ENCODE measurements around the gene EPHA2.
"Not testable (repeated sequence)": the region's sequence is repeated elsewhere in the genome, so short reads cannot be mapped to it uniquely, and the experiment has no call there.

EPHA2 gene

GRCh38 chr1:16155537-16156410 lies at the start of gene EPHA2:
EPHA2 (minus strand) TSS chr1:16156069; CDS start chr1:16155932, 137 bp downstream.
- DNase-seq (ENCODE audit: low read depth in 2 of 2), result peak; percentile 51 to 53

GRCh38 chr1:16205334-16205671 lies 49.4 kb upstream of the EPHA2 start:
- no peak for DNase-seq (ENCODE audit: low read depth in 2 of 2)

- no peak for DNase-seq (ENCODE audit: low read depth in 2 of 2)
Observed at GRCh38 chr1:16204634-16205333, 48.9 kb upstream of the EPHA2 start.

DNA sequence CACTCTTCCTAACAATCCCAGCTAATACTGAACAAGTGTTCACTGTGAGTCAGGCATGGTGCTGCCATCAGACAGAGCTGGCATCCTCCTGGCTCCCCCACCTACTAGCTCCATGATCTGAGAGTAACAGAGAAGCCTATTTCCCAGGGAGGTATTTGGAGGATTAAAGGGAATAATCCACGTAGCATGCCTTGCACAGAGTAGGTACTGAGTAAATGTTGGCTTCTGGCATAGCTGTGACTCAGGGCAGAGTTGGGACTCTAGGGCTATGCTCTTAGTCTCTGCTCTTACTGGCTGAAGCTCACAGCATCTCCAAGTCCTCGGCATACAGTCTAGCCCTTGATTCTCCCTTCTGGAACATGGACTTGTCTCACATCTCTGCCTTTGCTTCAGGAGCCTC lies 48.3 kb upstream of the EPHA2 start:
- no peak for DNase-seq (ENCODE audit: low read depth in 2 of 2)

DNA sequence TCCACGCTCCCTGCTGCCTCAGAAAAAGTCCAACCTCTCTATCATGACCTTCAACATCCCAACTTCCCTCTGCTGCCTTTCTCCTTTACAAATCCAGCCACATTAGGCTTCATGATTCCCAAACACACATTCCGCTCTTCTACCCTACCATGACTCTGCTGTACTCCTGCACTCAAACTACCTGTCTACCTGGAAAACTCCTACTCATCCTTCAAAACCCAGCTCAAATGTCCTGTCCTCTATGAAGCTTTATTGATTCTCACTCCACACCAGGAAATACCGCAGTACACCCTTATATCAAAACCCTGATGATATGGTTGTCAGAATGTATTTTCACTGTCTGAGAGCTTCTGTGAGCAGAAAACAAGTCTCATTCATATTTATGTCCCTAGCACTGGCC lies 47.7 kb upstream of the EPHA2 start:
- no peak for DNase-seq (ENCODE audit: low read depth in 2 of 2)

- DNase-seq (ENCODE audit: low read depth in 2 of 2), result no peak
Observed at GRCh38 chr1:16202281-16203210, 46.7 kb upstream of the EPHA2 start.

- DNase-seq (ENCODE audit: low read depth in 2 of 2), result no peak
Observed at GRCh38 chr1:16199700-16200099, 43.8 kb upstream of the EPHA2 start.

GRCh38 chr1:16199157-16199501 lies 43.3 kb upstream of the EPHA2 start:
- DNase-seq (ENCODE audit: low read depth in 2 of 2), result no peak

GRCh38 chr1:16198444-16199156 lies 42.7 kb upstream of the EPHA2 start:
- DNase-seq (ENCODE audit: low read depth in 2 of 2), result no peak

DNA sequence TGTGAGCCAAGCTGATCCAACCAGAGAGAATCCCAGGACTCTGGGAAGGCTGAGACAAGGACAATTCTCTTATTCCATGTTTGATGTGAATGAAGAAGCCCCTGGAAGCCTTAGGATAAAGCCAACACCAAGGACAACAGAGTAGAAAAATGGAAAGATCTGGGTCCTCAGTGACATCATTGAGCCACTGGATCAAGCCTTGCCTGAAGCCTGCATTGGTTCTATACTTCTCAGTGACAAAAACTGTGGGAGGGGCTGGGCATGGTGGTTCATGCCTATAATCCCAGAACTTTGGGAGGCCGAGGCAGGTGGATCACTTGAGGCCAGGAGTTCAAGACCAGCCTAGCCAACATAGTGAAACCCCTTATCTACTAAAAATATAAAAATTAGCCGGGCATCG lies 41.0 kb upstream of the EPHA2 start:
- DNase-seq (ENCODE audit: low read depth in 2 of 2), result no peak

GRCh38 chr1:16196139-16196538 lies 40.3 kb upstream of the EPHA2 start:
- DNase-seq (ENCODE audit: low read depth in 2 of 2), result not testable (repeated sequence)

DNA sequence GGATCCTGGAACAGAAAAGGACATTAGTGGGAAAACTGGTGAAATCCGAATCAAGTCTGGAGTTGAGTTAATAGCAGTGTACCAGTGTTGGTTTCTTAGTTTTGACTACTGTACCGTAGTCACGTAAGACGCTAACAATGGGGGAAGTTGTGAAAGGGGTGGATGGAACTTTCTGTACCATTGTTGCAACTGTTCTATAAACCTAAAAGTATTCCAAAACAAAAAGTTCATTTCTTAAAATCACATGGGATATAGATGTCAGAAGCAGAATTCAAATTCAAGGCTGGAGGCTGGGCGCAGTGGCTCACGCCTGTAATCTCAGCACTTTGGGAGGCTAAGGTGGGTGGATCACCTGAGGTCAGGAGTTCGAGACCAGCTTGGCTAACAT lies 39.6 kb upstream of the EPHA2 start:
- no peak for DNase-seq (ENCODE audit: low read depth in 2 of 2)

- DNase-seq (ENCODE audit: low read depth in 2 of 2), result no peak
Observed at GRCh38 chr1:16191916-16192546, 36.2 kb upstream of the EPHA2 start.

DNA sequence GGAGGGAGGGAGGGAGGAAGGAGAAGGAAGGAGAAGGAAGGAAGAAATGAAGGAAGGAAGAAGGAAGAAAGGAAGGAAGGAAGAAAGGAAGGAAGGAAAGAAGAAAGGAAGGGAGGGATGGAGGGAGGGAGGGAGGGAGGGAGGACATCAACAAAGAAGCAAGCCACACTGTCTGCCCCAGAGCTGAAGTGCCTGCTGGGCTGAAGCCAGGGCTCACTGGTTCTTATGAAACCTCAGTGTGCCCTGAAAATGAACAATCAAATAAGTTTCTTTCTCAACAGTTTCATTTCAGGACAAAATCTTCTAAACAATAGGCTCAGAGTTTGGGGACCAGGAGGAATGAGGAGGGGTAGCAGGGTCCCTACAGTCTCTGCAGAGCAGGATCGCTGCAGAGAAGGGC lies 35.4 kb upstream of the EPHA2 start:
- DNase-seq (ENCODE audit: low read depth in 2 of 2), result no peak

DNA sequence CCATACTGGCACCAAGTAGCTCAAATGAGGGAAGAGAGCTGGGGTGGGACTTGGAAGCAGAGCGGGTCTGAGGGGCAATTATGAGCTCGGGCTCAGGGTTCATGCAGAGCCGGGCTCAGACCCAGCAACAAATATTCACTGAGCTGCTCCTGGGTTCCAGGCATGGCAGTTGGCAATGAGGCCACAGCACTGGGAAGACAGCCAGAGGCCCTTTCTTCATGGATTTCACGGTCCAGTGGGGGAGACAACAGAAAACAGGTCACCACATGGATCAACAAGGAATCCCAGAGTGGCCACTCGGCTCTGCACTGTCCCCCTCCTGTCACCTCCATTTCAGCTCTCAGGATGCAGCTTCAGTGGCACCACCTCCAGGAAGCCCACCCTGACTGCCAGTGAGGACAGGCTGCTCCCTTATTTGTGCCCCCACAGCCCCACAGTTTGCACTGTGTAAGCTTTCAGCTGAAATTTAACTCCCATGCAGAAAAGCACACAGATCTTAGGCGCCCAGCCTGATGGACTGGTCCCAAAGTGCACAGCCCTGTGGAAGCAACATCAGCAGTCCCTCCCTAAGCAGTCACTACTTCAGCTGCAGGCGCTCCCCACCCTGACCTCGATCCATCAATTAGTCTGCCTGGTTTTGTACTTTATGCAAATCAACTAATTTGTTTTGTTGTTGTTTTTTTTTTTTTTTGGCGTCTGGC lies 34.2 kb upstream of the EPHA2 start:
- no peak for DNase-seq (ENCODE audit: low read depth in 2 of 2)

- DNase-seq (ENCODE audit: low read depth in 2 of 2), result no peak
Observed at GRCh38 chr1:16189003-16189402, 33.1 kb upstream of the EPHA2 start.

DNA sequence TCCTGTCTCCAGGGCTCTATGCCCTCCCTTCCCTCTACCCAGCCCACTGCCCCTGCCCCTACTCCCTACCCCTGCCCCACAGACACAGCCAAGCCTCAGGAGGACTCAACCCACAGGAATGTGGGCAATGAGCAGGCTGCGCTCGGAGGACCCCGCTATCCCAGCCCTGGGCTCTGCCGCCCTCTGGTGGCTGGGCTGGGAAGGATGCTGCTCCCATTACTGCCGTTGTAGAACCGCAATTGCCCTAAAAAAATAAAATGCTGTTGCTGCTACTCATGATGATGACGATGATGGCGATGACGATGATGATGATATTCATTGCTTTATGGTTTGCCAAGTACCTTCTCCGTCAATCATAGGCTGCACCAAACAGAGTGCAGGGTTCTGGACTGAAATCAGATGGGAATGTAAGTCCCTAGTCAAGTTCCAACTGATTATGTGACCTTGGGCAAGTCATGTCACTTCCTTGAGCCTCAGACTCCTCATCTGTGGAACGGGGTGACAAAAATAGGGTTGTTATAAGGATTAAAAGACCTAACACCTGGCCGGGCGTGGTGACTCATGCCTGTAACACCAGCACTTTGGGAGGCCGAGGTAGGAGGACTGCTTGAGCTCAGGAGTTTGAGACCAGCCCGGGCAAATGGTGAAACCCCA lies 32.0 kb upstream of the EPHA2 start:
- DNase-seq (ENCODE audit: low read depth in 2 of 2), result peak in 1 of 2 experiments; percentile 38

DNA sequence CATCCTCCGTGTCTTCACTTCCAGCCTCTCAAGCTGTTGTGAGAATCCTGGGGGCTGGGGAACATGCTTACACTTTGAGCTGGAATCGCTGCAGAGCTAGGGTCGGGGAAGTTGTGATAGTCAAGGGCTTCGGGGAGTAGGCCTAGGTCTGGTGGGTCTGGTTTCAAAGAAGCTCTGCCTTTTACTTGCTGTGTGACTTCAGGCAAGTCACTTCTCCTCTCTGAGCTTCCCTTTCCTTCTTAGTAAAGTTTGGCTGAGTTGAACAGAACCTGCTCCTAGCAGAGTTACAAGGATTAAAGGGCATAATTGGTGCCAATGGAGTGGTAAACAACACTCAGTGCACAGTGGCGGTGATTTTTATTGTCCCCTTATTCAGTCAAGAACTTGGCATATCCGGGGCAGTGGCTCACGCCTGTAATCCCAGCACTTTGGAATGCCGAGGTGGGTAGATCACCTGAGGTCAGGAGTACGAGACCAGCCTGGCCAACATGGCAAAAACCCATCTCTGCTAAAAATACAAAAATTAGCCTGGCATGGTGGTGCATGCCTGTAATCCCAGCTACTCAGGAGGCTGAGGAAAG lies 30.9 kb upstream of the EPHA2 start:
- DNase-seq (ENCODE audit: low read depth in 2 of 2), result no peak

GRCh38 chr1:16184557-16185303 lies 28.9 kb upstream of the EPHA2 start:
- DNase-seq (ENCODE audit: low read depth in 2 of 2), result no peak
